ENCODE measurements around the gene ZDHHC3.

- TF ChIP-seq POLR2A (IDR thresholded peaks at IDR 0.05): no peak
- TF ChIP-seq, protein P1, sequence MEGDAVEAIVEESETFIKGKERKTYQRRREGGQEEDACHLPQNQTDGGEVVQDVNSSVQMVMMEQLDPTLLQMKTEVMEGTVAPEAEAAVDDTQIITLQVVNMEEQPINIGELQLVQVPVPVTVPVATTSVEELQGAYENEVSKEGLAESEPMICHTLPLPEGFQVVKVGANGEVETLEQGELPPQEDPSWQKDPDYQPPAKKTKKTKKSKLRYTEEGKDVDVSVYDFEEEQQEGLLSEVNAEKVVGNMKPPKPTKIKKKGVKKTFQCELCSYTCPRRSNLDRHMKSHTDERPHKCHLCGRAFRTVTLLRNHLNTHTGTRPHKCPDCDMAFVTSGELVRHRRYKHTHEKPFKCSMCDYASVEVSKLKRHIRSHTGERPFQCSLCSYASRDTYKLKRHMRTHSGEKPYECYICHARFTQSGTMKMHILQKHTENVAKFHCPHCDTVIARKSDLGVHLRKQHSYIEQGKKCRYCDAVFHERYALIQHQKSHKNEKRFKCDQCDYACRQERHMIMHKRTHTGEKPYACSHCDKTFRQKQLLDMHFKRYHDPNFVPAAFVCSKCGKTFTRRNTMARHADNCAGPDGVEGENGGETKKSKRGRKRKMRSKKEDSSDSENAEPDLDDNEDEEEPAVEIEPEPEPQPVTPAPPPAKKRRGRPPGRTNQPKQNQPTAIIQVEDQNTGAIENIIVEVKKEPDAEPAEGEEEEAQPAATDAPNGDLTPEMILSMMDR (IDR thresholded peaks at IDR 0.05): no peak
These were observed 20.6 kb upstream of the ZDHHC3 start for GRCh38 chr3:44996556-44996969.
